Epidermal melanocyte (primary cell): ENCODE measurements around the gene RHOH.
"Not testable (repeated sequence)": the region's sequence is repeated elsewhere in the genome, so short reads cannot be mapped to it uniquely, and the experiment has no call there.

Experiments used
- DNase-seq: peaks from one replicate; pipeline ENCODE4 v3.0.0; 2011; ENCODE audit warnings: low spot score; ENCODE audit not compliant: insufficient read length

RHOH gene

DNA sequence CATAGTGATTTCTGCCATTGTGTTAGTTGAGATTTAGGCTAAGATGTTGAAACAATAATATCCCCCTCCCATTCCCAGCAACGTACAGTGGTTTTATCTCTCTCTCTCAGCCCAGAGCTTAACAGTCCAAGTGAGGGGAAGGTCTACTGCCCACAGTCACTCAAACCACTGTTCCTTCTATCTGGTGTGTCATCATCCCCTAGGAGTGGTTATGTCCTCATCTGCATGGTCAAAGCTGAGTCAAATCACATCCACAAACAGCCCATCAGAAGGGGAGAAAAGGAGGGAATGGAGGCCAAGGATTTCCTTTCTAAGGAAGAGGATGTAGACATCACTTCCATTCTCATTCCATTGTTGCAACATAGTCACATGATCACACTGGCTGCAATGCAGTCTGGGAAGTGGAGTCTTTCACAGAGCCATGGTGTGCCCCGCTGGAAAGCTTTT lies 95.5 kb downstream of the RHOH start:
- DNase-seq, result no peak

DNA sequence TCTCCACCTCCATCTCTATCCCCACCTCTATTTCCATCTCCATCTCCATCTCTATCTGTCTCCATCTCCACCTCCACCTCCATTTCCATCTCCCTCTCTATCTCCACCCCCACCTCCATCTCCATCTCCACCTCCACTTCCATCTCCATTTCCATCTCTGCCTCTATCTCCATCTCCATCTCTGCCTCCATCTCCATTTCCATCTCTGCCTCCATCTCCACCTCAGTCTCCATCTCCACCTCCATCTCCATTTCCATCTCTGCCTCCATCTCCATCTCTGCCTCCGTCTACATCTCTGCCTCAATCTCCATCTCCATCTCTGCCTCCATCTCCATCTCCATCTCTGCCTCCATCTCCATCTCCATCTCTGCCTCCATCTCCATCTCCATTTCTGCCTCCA lies 97.5 kb downstream of the RHOH start:
- DNase-seq, result no peak

GRCh38 chr4:40295030-40295429 lies 98.2 kb downstream of the RHOH start:
- DNase-seq, result not testable (repeated sequence)

DNA sequence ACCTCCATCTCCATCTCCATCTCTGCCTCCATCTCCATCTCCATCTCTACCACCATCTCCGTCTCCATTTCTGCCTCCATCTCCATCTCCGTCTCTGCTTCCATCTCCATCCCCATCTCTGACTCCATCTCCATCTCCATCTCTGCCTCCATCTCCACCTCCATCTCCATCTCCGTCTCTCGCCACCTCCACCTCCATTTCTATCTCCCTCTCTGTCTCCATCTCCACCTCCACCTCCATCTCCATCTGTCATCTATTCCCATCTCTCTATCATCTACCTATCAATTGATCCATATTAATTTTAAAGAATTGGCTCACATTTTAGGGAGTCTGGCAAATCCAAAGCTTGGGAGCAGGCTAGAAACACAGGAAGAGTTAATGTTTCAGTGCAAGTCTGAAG lies 98.7 kb downstream of the RHOH start:
- no peak for DNase-seq
